SK-N-SH (cell line): ENCODE data around the gene GATAD2B. TPM values are rescaled to one million over a fixed set of nuclear protein-coding genes. Genes with fewer than 3 reads are reported as not detected.

Experiments
- CTCF ChIA-PET: fragments of 300-600, 350-600 bp; formaldehyde crosslinking; extraction: SDS; loops from one replicate; lab custom pipeline; 2021; lab: Yijun Ruan, JAX
- POLR2A ChIA-PET: fragments of 350-600 bp; sonication (Branson Sonifier 250); formaldehyde crosslinking; extraction: SDS; loops from one replicate; lab custom pipeline; 2020; ENCODE audit warnings: antibody characterized with exemption, inconsistent platforms; lab: Yijun Ruan, JAX
- DNase-seq: peaks from one replicate; pipeline ENCODE4 v3.0.0; 2012
- H2AFZ ChIP-seq: fragments of 200-600 bp; sonication (generic); 2 replicates; pipeline ENCODE4 v1.8.1; 2016; ENCODE audit warnings: antibody characterized with exemption, mild to moderate bottlenecking, low read depth
- H3F3A ChIP-seq: fragments of 200-600 bp; sonication (generic); replicated peaks from 2 replicates; pipeline ENCODE3; 2016; ENCODE audit warnings: antibody characterized with exemption, mild to moderate bottlenecking; ENCODE audit not compliant: insufficient read depth
- H3K27ac ChIP-seq, 2 experiments: fragments of 200-500 bp in 1 of 2; fragments of 200-600 bp in 1 of 2; sonication (Bioruptor generic) in 1 of 2; sonication (generic), shearing (Covaris generic) in 1 of 2; 2 replicates each; pipeline versions ENCODE4 v1.5.1 to v1.6.1; 2014 to 2016; ENCODE audit warnings: low read depth in 2 of 2, inconsistent platforms in 1 of 2, low read length in 1 of 2, mild to moderate bottlenecking in 1 of 2, mixed read lengths in 1 of 2
- H3K27me3 ChIP-seq: fragments of 200-600 bp; sonication (generic), shearing (Covaris generic); 2 replicates; pipeline ENCODE4 v1.6.1; 2016; ENCODE audit warnings: mixed run types; ENCODE audit not compliant: insufficient read depth
- H3K36me3 ChIP-seq, 2 experiments: fragments of 200-500 bp in 1 of 2; fragments of 200-600 bp in 1 of 2; sonication (Bioruptor generic) in 1 of 2; sonication (generic) in 1 of 2; replicated peaks in 1 of 2; 2 replicates each; pipeline versions ENCODE3 to v1.5.1; 2014 to 2016; ENCODE audit warnings: low read length in 1 of 2, mild to moderate bottlenecking in 1 of 2; ENCODE audit not compliant: insufficient read depth in 2 of 2, control insufficient read depth in 1 of 2
- H3K4me1 ChIP-seq, 2 experiments: fragments of 200-500 bp in 1 of 2; fragments of 200-600 bp in 1 of 2; sonication (Bioruptor generic) in 1 of 2; sonication (generic), shearing (Covaris generic) in 1 of 2; 2 replicates each; pipeline versions ENCODE4 v1.5.1 to v1.6.1; 2014 to 2016; ENCODE audit warnings: low read depth in 1 of 2, low read length in 1 of 2, mixed run types in 1 of 2; ENCODE audit not compliant: insufficient read depth in 2 of 2, control insufficient read depth in 1 of 2
- H3K4me2 ChIP-seq: fragments of 200-600 bp; sonication (generic), shearing (Covaris generic); 2 replicates; pipeline ENCODE4 v1.6.1; 2017; ENCODE audit warnings: mixed run types
- H3K4me3 ChIP-seq, 2 experiments: fragments of 200-500 bp in 1 of 2; fragments of 200-600 bp in 1 of 2; sonication (Bioruptor generic) in 1 of 2; sonication (generic), shearing (Covaris generic) in 1 of 2; 2 replicates each; pipeline versions ENCODE4 v1.5.1 to v1.8.1; 2014 to 2016; ENCODE audit warnings: low read depth in 2 of 2, inconsistent platforms in 1 of 2, low read length in 1 of 2, mild to moderate bottlenecking in 1 of 2, mixed read lengths in 1 of 2, moderate library complexity in 1 of 2
- H3K79me2 ChIP-seq: fragments of 200-600 bp; sonication (generic); 2 replicates; pipeline ENCODE4 v1.8.1; 2017; ENCODE audit warnings: mild to moderate bottlenecking; ENCODE audit not compliant: insufficient read depth
- H3K9ac ChIP-seq: fragments of 200-600 bp; sonication (generic); 2 replicates; pipeline ENCODE4 v1.6.1; 2017; ENCODE audit warnings: mixed run types
- H3K9me2 ChIP-seq: fragments of 200-600 bp; sonication (generic); 2 replicates; pipeline ENCODE4 v1.6.1; 2017; ENCODE audit warnings: mixed run types
- H3K9me3 ChIP-seq: fragments of 200-600 bp; sonication (generic); 2 replicates; pipeline ENCODE4 v1.6.1; 2017; ENCODE audit warnings: mixed run types, mild to moderate bottlenecking, moderate library complexity
- H4K20me1 ChIP-seq: fragments of 200-600 bp; sonication (generic); 2 replicates; pipeline ENCODE4 v1.6.1; 2017; ENCODE audit warnings: mild to moderate bottlenecking, mixed run types; ENCODE audit not compliant: insufficient read depth
- CHD2 ChIP-seq: fragments of 150-350 bp; IDR thresholded peaks from 2 replicates; pipeline ENCODE4 v1.6.1; 2018; ENCODE audit warnings: low read length; ENCODE audit not compliant: partially characterized antibody
- CTCF ChIP-seq: fragments of 200-600 bp; sonication (generic); IDR thresholded peaks from 2 replicates; pipeline ENCODE4 v1.6.1; 2017; ENCODE audit warnings: antibody characterized with exemption, mild to moderate bottlenecking, moderate library complexity
- ELF1 ChIP-seq: IDR thresholded peaks from 2 replicates; pipeline ENCODE4 v1.4.0; 2012
- FOSL2 ChIP-seq: IDR thresholded peaks from 2 replicates; pipeline ENCODE4 v1.4.0; 2012; ENCODE audit warnings: low read depth, mild to moderate bottlenecking, moderate library complexity, borderline replicate concordance
- GABPA ChIP-seq: IDR thresholded peaks from 2 replicates; pipeline ENCODE4 v1.4.0; 2012; ENCODE audit warnings: low read depth, mild to moderate bottlenecking
- GATA2 ChIP-seq: sonication (generic); formaldehyde crosslinking; IDR thresholded peaks from 2 replicates; pipeline ENCODE4 v1.5.0; 2020; ENCODE audit warnings: mild to moderate bottlenecking, missing genetic modification reagents
- MAX ChIP-seq: IDR thresholded peaks from 2 replicates; pipeline ENCODE4 v1.4.0; 2012; ENCODE audit warnings: low read depth
- MXI1 ChIP-seq: IDR thresholded peaks from 2 replicates; pipeline ENCODE4 v1.6.1; 2012; ENCODE audit warnings: mild to moderate bottlenecking, low read depth, low read length, improper control_type of control experiment
- NFIC ChIP-seq: IDR thresholded peaks from 2 replicates; pipeline ENCODE4 v1.4.0; 2012; ENCODE audit warnings: borderline replicate concordance
- REST ChIP-seq: IDR thresholded peaks from 2 replicates; pipeline ENCODE4 v1.6.1; 2012; ENCODE audit warnings: mild to moderate bottlenecking, low read depth, low read length, moderate library complexity
- RFX5 ChIP-seq: IDR thresholded peaks from 2 replicates; pipeline ENCODE4 v1.6.1; 2012; ENCODE audit warnings: mild to moderate bottlenecking, improper control_type of control experiment, low read length
- RXRA ChIP-seq: IDR thresholded peaks from 2 replicates; pipeline ENCODE4 v1.4.0; 2012; ENCODE audit warnings: low read depth, mild to moderate bottlenecking, borderline replicate concordance
- TCF12 ChIP-seq: IDR thresholded peaks from 2 replicates; pipeline ENCODE4 v1.4.0; 2012
- TEAD4 ChIP-seq: IDR thresholded peaks from 2 replicates; pipeline ENCODE4 v1.4.0; 2012; ENCODE audit warnings: mild to moderate bottlenecking, borderline replicate concordance; ENCODE audit not compliant: insufficient read depth
- YY1 ChIP-seq: IDR thresholded peaks from 2 replicates; pipeline ENCODE4 v1.4.0; 2012; ENCODE audit warnings: low read depth, mild to moderate bottlenecking
- WGBS: methylation state at CpG from one replicate; pipeline ENCODE4 v1.1.6; 2017; ENCODE audit warnings: low lambda C conversion rate; 5-methylcytosine and 5-hydroxymethylcytosine counted together
- polyA plus RNA-seq, 3 experiments: library from polyadenylated mRNA; depleted of rRNA; stranded (reverse); fragments of >200 nt; gene quantifications; 2 replicates each; pipeline ENCODE4 v1.2.3, GENCODE V29; 2012
- TF ChIP-seq, protein P1 (sequence below): IDR thresholded peaks from 2 replicates; pipeline ENCODE4 v1.4.0; 2012; ENCODE audit warnings: low read depth, borderline replicate concordance
- TF ChIP-seq, protein P2 (sequence below): IDR thresholded peaks from 2 replicates; pipeline ENCODE4 v1.4.0; 2012; ENCODE audit warnings: low read depth, borderline replicate concordance
- TF ChIP-seq, protein P3 (sequence below): fragments of 150-350 bp; IDR thresholded peaks from 2 replicates; pipeline ENCODE4 v1.6.1; 2016; ENCODE audit warnings: mild to moderate bottlenecking, low read depth, low read length

GATAD2B gene
- polyA plus RNA-seq, 1 of the 3 experiments (the other 2 are of a cell fraction): 2.8 TPM

DNA sequence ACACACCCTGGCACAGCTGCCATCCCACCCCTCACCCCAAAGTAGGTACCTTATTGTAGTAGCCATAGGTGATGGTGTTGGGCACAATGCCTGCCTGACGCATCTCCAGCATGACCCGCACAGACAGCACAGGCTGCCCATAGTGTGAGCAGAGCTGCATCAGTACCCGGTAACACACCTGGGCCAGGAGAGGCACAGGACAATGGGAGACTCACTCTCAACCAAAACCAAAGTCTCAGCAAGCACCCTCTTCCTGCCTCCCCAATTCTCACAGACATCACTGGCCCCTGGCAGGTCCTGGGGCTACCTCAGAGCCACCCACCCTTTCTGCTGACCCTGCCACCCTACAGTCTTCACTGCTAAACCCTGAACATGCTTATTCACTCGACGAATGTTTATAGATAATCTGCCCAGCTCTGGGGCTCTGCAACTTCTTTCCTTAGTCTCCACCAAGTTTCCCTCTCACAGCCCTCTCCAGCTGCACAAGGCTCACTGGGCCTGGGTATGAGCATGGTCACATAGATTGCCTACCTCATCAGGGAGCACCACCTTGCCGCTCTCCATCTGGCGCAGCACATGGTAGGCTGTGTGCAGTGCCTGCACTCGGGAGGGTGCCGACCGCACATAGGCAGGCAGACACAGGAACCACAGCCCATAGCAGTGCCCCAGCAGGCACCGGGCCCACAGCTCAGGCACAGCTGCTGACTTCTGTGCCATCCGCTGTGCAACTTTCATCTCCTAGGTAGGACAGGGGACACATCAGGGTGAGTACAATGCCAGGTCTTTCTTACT, 13.4 kb upstream of the GATAD2B start:
- TF ChIP-seq CHD2 (no peak), REST (no peak), CTCF (no peak), MXI1 (no peak), TCF12 (no peak), ELF1 (no peak), YY1 (no peak), RFX5 (no peak), GABPA (no peak), TEAD4 (no peak), NFIC (no peak), RXRA (no peak), GATA2 (CRISPR knock-in tag) (no peak), FOSL2 (no peak), MAX (no peak)
- TF ChIP-seq, protein P1, sequence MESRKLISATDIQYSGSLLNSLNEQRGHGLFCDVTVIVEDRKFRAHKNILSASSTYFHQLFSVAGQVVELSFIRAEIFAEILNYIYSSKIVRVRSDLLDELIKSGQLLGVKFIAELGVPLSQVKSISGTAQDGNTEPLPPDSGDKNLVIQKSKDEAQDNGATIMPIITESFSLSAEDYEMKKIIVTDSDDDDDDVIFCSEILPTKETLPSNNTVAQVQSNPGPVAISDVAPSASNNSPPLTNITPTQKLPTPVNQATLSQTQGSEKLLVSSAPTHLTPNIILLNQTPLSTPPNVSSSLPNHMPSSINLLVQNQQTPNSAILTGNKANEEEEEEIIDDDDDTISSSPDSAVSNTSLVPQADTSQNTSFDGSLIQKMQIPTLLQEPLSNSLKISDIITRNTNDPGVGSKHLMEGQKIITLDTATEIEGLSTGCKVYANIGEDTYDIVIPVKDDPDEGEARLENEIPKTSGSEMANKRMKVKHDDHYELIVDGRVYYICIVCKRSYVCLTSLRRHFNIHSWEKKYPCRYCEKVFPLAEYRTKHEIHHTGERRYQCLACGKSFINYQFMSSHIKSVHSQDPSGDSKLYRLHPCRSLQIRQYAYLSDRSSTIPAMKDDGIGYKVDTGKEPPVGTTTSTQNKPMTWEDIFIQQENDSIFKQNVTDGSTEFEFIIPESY: no peak
- TF ChIP-seq, protein P2, sequence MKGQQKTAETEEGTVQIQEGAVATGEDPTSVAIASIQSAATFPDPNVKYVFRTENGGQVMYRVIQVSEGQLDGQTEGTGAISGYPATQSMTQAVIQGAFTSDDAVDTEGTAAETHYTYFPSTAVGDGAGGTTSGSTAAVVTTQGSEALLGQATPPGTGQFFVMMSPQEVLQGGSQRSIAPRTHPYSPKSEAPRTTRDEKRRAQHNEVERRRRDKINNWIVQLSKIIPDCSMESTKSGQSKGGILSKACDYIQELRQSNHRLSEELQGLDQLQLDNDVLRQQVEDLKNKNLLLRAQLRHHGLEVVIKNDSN: no peak
- TF ChIP-seq, protein P3, sequence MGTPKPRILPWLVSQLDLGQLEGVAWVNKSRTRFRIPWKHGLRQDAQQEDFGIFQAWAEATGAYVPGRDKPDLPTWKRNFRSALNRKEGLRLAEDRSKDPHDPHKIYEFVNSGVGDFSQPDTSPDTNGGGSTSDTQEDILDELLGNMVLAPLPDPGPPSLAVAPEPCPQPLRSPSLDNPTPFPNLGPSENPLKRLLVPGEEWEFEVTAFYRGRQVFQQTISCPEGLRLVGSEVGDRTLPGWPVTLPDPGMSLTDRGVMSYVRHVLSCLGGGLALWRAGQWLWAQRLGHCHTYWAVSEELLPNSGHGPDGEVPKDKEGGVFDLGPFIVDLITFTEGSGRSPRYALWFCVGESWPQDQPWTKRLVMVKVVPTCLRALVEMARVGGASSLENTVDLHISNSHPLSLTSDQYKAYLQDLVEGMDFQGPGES: no peak
- Histone ChIP-seq H3K9me2 (no peaks in the 10 kb centered on the region), H4K20me1 (no peaks in the 10 kb centered on the region), H3K79me2 (no peaks in the 10 kb centered on the region), H3K9ac (no peak overlapping the region), H3K9me3 (no peaks in the 10 kb centered on the region), H2AFZ (no peak overlapping the region), H3K4me2 (no peak overlapping the region), H3F3A (no peaks in the 10 kb centered on the region), H3K27me3 (no peaks in the 10 kb centered on the region), H3K27ac (no peak overlapping the region), H3K4me1 (no peaks in the 10 kb centered on the region), H3K4me3 (no peak overlapping the region), H3K36me3 (peaks cover 0 to 67% of the 10 kb centered on the region in 2 experiments)
- peak; percentile 4 for DNase-seq
- POLR2A ChIA-PET: no interaction called here
- 91% methylated on average over 9 of the region's 12 CpGs for WGBS
- CTCF ChIA-PET: interaction anchor here (0.6 to 1.3 kb wide), 2 partner anchors 51 to 139 kb away, joined by 3 read pairs; no protein-coding TSS in a partner anchor
